C1 segment of cervical spinal cord (tissue), 14 donors: ENCODE results near the gene SMIM43.

ENCODE experiments used
- DNase-seq, 14 donors: peaks; one replicate each; lab custom pipeline; 2025; lab: John Stamatoyannopoulos, UW

SMIM43 gene

DNA sequence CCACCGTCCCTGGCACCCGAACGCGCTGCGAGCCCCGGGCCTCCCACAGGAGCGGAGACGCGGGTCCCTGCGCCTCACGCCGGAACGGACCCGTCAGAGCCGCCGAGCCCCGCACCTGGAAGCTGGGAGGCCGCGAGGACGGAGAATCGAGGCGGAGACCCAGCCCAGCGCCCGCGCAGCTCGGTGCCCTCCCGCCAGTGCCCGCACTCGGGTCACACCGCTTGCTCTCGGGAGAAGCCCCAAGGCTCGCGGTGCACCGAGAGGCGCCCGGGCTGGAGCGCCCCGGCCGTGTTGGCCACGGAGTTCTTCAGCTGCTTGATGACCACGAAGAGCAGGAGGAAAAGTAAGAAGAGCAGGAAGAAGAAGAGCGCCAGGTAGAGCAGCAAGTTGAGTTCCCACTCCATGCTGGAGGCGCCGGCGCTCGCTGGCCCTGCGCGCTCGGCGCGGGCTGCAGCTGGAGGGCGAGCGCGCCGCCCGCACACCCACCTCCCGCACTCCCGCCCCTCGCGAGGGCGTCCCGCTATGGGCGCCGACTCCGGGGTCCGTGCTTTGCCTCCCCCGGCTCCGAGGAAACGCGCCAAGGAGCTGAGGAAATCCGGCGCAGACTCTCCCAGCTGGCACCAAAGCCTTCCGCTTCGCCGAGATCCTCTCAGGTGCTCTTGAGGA is at the start of gene SMIM43:
Gene SMIM43 (minus strand): TSS at position 463 of the 666 bp plus-strand sequence. CDS start 59 bp downstream, at position 404.
- no peak for DNase-seq

GRCh38 chr4:121814756-121815155 is 49.8 kb upstream of the SMIM43 start:
- DNase-seq = no peak

GRCh38 chr4:121811122-121811521 is 46.2 kb upstream of the SMIM43 start:
- DNase-seq = no peak

- no peak for DNase-seq
Measured at GRCh38 chr4:121806411-121806810, 41.4 kb upstream of the SMIM43 start.

DNA sequence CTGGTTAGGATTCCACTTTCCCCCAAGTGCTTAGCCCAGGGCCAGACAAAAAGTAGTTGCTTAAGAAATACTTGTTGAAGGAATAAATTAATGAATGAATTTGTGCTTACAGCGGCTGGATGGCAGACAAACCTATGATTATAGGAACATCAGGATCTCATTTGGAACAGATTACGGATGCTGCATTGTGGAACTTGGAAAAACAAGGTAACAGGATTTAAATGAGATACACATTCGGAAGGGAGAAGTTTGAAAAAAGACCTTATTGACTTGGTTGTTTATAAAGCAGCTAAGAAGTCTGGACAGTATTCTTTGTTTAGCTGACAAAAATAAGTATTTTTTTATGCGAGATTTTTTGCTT is 36.7 kb upstream of the SMIM43 start:
- no peak for DNase-seq

DNA sequence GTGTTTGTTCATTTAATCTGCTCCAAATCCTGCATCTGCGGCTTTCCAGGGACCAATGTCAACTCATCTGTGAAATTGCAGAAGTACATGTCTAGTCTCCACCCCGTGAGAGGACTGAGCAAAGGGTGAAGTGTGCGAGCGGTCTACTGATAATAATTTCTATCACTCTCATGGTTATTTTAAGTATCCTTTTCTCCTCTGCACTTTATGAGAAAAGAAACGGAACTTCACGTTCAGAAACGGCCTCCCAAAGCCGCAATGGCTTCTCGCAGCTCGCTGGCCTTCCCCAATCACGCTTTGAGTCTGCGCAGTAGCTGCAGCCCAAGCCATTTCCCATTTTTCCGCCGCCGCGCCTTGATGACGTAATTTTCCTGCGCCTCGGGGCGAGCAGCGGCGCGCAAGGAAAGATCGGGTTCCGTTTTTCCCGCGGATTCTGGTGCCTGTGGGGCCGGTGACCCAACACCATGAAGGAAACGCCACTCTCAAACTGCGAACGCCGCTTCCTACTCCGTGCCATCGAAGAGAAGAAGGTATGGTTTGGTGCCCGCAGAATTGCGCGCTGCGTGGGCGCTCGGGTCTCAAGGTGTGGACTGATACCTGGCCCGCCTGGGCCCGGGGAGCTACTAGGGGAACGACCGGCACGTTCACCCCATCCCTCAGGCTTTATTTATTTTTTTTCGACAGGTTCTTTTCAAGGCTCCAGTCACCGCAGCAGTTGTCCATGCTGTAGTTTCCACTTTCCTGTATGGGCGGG is 36.2 kb upstream of the SMIM43 start, which contains the start of gene EXOSC9:
Gene EXOSC9 (plus strand): TSS at position 363 of the 754 bp plus-strand sequence. CDS start 102 bp downstream, at position 465.
- DNase-seq = peak; percentile 33 to 96 (median 86)

DNA sequence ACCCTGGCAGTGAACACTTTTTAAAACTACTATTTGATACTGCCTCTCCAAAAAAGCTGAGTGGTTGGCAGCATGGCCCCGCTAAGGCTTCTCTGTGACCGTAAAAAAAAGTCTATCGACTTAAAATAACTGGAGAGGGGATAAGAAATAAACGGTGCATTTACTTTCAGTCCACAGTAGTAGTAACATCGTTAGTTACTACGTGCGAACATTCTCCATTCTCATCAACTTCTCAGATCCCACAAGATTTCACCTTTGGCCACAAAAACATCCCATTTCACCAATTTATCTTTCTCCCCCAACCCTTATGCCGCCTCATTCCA is 35.6 kb upstream of the SMIM43 start:
- DNase-seq = no peak

DNA sequence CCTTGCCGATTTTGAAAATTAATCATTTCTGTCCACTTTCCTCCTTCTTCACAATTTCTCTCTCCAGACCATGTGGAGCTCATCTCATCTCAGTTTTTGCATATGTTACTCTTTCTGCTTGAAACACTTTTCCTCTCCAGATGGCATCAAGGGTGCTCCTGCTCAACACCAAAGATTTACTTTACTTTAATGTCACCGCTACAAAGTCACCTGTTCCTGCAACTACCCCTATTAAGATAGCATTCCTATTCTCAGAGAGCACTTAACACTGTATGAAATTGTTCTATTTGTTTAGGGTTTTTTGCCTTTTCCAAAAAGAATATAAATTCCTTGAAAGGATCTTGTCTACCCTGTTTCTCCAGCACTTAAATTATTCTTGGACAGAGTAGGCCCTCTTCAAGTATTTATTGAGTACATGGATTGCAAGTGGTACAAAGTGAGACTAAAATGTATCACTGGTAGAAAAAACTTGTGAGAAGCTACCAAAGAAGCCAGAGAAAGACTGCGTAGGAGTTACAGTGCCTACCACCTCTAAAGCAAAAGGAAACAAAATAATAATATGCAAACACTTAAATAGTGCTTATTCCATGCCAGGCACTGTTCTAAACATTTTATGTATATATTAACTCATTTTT is 35.0 kb upstream of the SMIM43 start:
- no peak for DNase-seq

DNA sequence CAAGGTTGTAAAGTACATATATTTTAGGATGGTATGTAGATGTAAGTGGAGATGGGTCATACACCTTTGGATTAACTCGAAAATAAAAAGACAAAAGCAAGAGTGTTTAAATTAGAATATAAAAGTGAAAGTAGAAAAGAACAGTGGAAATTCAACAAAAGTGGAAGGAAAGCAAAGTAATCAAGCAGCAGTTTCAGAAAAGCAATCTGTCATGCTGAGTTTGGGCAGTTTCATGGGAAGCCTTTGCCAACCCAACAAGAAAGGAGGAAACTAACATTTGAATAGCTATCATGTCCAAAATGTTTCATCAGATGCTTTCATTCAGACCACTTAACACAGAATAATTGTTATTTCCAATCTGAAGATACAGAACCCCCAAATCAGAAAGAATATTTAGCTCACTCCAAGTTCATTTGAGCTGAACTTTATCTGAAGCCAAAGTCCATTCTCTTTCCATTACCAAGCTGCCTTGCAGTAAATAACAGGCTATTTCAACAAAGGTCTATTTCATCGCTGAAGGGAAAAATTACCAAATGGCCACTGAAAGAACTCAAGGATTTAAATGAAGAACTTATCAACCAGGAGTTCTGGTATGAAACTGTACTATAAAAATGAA is 34.4 kb upstream of the SMIM43 start:
- DNase-seq = no peak

- no peak for DNase-seq
Measured at GRCh38 chr4:121796283-121796682, 31.3 kb upstream of the SMIM43 start.

GRCh38 chr4:121794505-121795188 is 29.7 kb upstream of the SMIM43 start:
- DNase-seq = no peak

DNA sequence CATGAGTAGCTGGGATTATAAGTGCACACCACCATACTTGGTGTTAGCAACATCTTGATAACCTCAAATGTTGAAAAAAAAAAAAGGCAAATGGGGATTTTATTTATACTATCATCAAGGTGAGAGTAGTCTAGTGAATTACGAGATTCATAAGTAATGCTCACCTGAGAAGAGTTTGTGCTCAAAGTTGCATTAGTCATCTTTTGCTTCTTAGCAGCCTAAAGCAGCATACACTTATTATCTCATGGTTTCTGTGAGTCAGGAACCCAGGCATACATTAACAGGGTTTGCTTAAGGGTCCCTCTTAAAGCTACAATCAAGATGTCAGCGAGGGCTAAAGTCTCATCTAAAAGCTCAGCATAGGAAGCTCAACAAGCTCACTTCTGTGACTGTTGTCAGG is 28.0 kb upstream of the SMIM43 start:
- DNase-seq = no peak

DNA sequence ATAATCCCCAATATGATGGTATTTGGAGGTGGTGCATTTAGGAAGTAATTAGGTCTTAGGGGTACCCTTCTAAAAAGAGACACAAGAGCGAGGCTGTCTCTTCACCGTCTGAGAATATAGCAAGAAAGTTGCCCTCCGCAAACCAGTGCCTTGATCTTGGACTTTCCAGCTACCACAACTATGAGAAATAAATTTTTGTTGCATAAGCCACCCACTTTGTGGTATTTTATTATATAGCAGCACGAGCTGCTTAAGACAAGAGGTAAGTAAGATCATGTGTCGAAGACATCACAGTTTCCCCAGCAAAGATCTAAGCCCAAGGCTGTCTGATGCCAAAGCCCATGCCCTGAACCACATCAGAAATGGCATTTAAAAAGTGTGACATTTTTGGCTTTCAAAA is 26.5 kb upstream of the SMIM43 start:
- no peak for DNase-seq

DNA sequence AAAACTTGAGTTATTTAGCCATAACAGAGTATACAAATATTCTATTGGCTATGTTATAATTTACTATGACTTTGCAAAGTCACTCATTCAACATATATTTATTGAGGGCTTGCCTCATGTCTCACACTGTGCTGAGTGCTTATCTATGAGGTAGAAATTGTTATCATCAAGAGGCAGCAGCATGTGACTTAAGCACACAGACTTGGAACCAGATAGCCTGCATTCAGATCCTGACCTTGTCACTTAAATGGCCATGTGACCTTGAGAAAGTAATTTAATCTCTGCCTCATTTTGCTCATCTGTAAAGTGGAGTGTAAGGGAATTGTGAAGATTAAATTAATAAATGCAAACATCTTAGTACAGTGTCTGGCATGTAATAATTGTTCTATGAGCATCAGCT is 26.0 kb upstream of the SMIM43 start:
- no peak for DNase-seq

GRCh38 chr4:121789960-121790829 is 25.2 kb upstream of the SMIM43 start:
- DNase-seq = no peak

- DNase-seq = no peak
Measured at GRCh38 chr4:121789455-121789854, 24.5 kb upstream of the SMIM43 start.

GRCh38 chr4:121788896-121789295 is 23.9 kb upstream of the SMIM43 start:
- no peak for DNase-seq

DNA sequence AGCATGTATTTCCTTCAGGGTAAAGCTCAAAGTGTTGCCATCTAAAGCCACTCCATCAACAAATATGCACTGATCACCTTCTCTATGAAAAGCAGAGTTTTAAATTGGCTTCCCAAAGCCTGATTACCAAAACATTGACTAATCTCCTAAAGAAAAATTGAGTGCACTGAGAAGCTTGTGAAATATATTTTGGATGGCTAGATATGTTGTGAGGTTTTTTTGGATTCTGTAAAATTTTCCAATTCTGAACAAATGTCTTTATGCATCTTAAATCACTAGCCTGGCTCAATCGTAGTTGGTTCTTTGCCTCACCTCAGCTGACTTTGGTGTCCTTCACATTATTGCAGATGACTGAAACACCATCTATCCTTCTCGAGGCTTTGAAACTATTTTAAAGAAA is 21.3 kb upstream of the SMIM43 start:
- DNase-seq = no peak

GRCh38 chr4:121785479-121785878 is 20.5 kb upstream of the SMIM43 start:
- no peak for DNase-seq

DNA sequence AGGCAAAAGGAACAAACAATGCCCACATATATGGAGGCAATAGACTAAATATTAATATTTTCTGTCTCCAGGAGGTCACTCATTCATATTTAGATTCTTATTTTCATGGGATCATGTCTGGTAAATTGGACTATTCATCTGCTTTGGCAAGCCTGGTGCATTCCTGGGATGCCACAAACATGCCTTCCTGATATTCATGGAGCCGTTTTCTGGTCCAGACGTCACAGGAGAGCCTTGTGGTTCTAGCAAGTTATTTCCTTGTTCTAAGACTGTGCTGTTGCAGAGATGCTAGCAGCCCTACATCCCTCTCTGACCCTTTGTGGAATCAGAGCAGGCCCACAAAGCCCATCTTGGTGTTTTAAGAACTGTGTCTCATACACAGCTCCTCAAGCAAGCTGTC is 20.0 kb upstream of the SMIM43 start:
- DNase-seq = no peak

- DNase-seq = no peak
Measured at GRCh38 chr4:121784401-121784800, 19.4 kb upstream of the SMIM43 start.
